Sigmoid colon (tissue), 7 donors: ENCODE measurements around the gene BCAR3. TPM values are rescaled to one million over a fixed set of nuclear protein-coding genes. Genes with fewer than 3 reads are reported as not detected.
A peak's percentile ranks its signal among the peaks of the same experiment; 100 is the strongest.

Source experiments
- DNase-seq: peaks from one replicate; pipeline ENCODE4 v3.0.0-alpha.2; 2019
- H3K27ac ChIP-seq, 4 donors: fragments of 200-600 bp; sonication (generic); one replicate each; pipeline ENCODE4 v1.5.1; 2016 to 2019; ENCODE audit warnings: mild to moderate bottlenecking in 1 of 4
- H3K27me3 ChIP-seq, 3 donors: fragments of 200-600 bp; sonication (generic); one replicate each; pipeline ENCODE4 v1.5.1; 2019; ENCODE audit warnings: mild to moderate bottlenecking in 1 of 3
- H3K36me3 ChIP-seq, 4 donors: fragments of 200-600 bp; sonication (generic); one replicate each; pipeline ENCODE4 v1.5.1; 2016 to 2019
- H3K4me1 ChIP-seq, 4 donors: fragments of 200-600 bp; sonication (generic); one replicate each; pipeline ENCODE4 v1.5.1; 2017 to 2019
- H3K4me3 ChIP-seq, 4 donors: fragments of 200-600 bp; sonication (generic); one replicate each; pipeline ENCODE4 v1.5.1; 2017 to 2019; ENCODE audit warnings: mild to moderate bottlenecking in 2 of 4, moderate library complexity in 1 of 4
- H3K9me3 ChIP-seq, 4 donors: fragments of 200-600 bp in 3 of 4; sonication (generic) in 3 of 4; one replicate each; pipeline versions ENCODE4 v1.5.1 to v1.6.1; 2013 to 2019
- CTCF ChIP-seq, 4 experiments: fragments of 450-650 bp in 3 of 4; fragments of 200-600 bp in 1 of 4; IDR thresholded peaks; one replicate each; pipeline ENCODE4 v1.5.1; 2016 to 2019; ENCODE audit warnings: antibody characterized with exemption in 4 of 4, mild to moderate bottlenecking in 3 of 4, moderate library complexity in 2 of 4
- EP300 ChIP-seq, 4 donors: sonication (generic); formaldehyde crosslinking; IDR thresholded peaks; one replicate each; pipeline ENCODE4 v1.6.1; 2017; ENCODE audit warnings: antibody characterized with exemption in 4 of 4
- POLR2A ChIP-seq, 2 donors: fragments of 450-650 bp; IDR thresholded peaks; one replicate each; pipeline ENCODE4 v1.6.1; 2016; ENCODE audit warnings: antibody characterized with exemption in 2 of 2, mild to moderate bottlenecking in 2 of 2, moderate library complexity in 2 of 2
- POLR2AphosphoS5 ChIP-seq, 4 donors: sonication (generic); formaldehyde crosslinking; IDR thresholded peaks; one replicate each; pipeline ENCODE4 v1.6.1; 2017; ENCODE audit warnings: antibody characterized with exemption in 4 of 4
- WGBS, 2 donors: extraction: QIAGEN DNeasy Blood & Tissue Kit; methylation state at CpG; one replicate each; pipeline ENCODE4 v1.1.7; 2013; 5-methylcytosine and 5-hydroxymethylcytosine counted together
- intact Hi-C: fragments of 100-400 bp; cut with DNase I; formaldehyde crosslinking; loops from one replicate; pipeline ENCODE4 v1.15.1; 2023
- polyA plus RNA-seq, 3 donors: library from polyadenylated mRNA; stranded (reverse); fragments of 200-250 nt; gene quantifications; one replicate each; pipeline ENCODE4 v1.2.3, GENCODE V29; 2013
- total RNA-seq, 4 donors: library from RNA; depleted of rRNA; stranded (reverse); fragments of >200 nt; gene quantifications; one replicate each; pipeline ENCODE4 v1.1.0, GENCODE V29; 2016
- donor health status: healthy with polysubstance abuse.
- donor health status: Bipolar disorder and iron deficiency.
- donor health status: healthy.

BCAR3 gene
- total and polyA plus RNA-seq, 7 donors, result 12.3 to 43.2 (median 22.1) TPM

GRCh38 chr1:93692026-93692425 is 10.4 kb upstream of the BCAR3 start:
- Histone ChIP-seq H3K27me3 (no peaks in the 10 kb centered on the region), H3K4me3 (no peak overlapping the region), H3K27ac (peak overlapping the region in 3 of 4 donors; percentile 20 to 60 (median 54)), H3K9me3 (no peaks in the 10 kb centered on the region), H3K36me3 (no peaks in the 10 kb centered on the region), H3K4me1 (peaks cover 0 to 21% (median 18%) of the 10 kb centered on the region in 4 donors)
- TF ChIP-seq CTCF (IDR thresholded peaks at IDR 0.05) (no peak), POLR2A (IDR thresholded peaks at IDR 0.05) (no peak), POLR2AphosphoS5 (IDR thresholded peaks at IDR 0.05) (no peak), EP300 (IDR thresholded peaks at IDR 0.05) (no peak)
- DNase-seq, result peak; percentile 40
- intact Hi-C loops, result no loop called here
- WGBS, 2 donors, result 48 to 82% methylated on average over 4 of the region's 4 CpGs

- DNase-seq, result peak; percentile 46
- H3K4me1 ChIP-seq, result peaks cover 0 to 21% (median 18%) of the 10 kb centered on the region in 4 donors
- no peaks in the 10 kb centered on the region for H3K9me3 ChIP-seq
- H3K27me3 ChIP-seq, result no peaks in the 10 kb centered on the region
- TF ChIP-seq POLR2A (IDR thresholded peaks at IDR 0.05) (no peak), CTCF (IDR thresholded peaks at IDR 0.05) (no peak), POLR2AphosphoS5 (IDR thresholded peaks at IDR 0.05) (no peak), EP300 (IDR thresholded peaks at IDR 0.05) (no peak)
- H3K27ac ChIP-seq, result no peak overlapping the region
- H3K36me3 ChIP-seq, result no peaks in the 10 kb centered on the region
- intact Hi-C loops, result no loop called here
- no peak overlapping the region for H3K4me3 ChIP-seq
- 45 to 64% methylated on average over 4 of the region's 4 CpGs for WGBS, 2 donors
Observed at GRCh38 chr1:93690921-93691789, 9.5 kb upstream of the BCAR3 start.

- DNase-seq, result no peak
- TF ChIP-seq POLR2A (IDR thresholded peaks at IDR 0.05) (no peak), EP300 (IDR thresholded peaks at IDR 0.05) (no peak), CTCF (IDR thresholded peaks at IDR 0.05) (no peak), POLR2AphosphoS5 (IDR thresholded peaks at IDR 0.05) (no peak)
- H3K27me3 ChIP-seq, result no peaks in the 10 kb centered on the region
- intact Hi-C loops, result no loop called here
- no peak overlapping the region for H3K27ac ChIP-seq
- H3K9me3 ChIP-seq, result no peaks in the 10 kb centered on the region
- H3K4me1 ChIP-seq, result peaks cover 0 to 21% (median 18%) of the 10 kb centered on the region in 4 donors
- H3K36me3 ChIP-seq, result no peaks in the 10 kb centered on the region
- H3K4me3 ChIP-seq, result no peak overlapping the region
Observed at GRCh38 chr1:93690341-93690740, 8.7 kb upstream of the BCAR3 start.

- Histone ChIP-seq H3K27ac (no peak overlapping the region), H3K4me3 (no peak overlapping the region), H3K4me1 (peaks cover 0 to 21% (median 18%) of the 10 kb centered on the region in 4 donors), H3K27me3 (no peaks in the 10 kb centered on the region), H3K36me3 (no peaks in the 10 kb centered on the region), H3K9me3 (no peaks in the 10 kb centered on the region)
- intact Hi-C loops, result no loop called here
- TF ChIP-seq POLR2A (IDR thresholded peaks at IDR 0.05), result no peak
- no peak for DNase-seq
- 88 to 92% methylated on average over 5 of the region's 5 CpGs for WGBS, 2 donors
Observed at GRCh38 chr1:93689521-93690223, 8.0 kb upstream of the BCAR3 start.

GRCh38 chr1:93687542-93687941 is 5.9 kb upstream of the BCAR3 start:
- no peak for TF ChIP-seq POLR2AphosphoS5 (IDR thresholded peaks at IDR 0.05)
- no peak for TF ChIP-seq CTCF (IDR thresholded peaks at IDR 0.05)
- no peak for TF ChIP-seq POLR2A (IDR thresholded peaks at IDR 0.05)
- no peak for TF ChIP-seq EP300 (IDR thresholded peaks at IDR 0.05)
- intact Hi-C loops, result no loop called here
- 90 to 96% methylated on average over 2 of the region's 2 CpGs for WGBS, 2 donors
- no peaks in the 10 kb centered on the region for H3K9me3 ChIP-seq
- no peaks in the 10 kb centered on the region for H3K27me3 ChIP-seq
- H3K36me3 ChIP-seq, result no peaks in the 10 kb centered on the region
- no peak overlapping the region for H3K4me3 ChIP-seq
- no peak for DNase-seq
- no peak overlapping the region for H3K27ac ChIP-seq
- peaks cover 0 to 10% (median 9%) of the 10 kb centered on the region in 4 donors for H3K4me1 ChIP-seq
